Heart left ventricle (tissue), 13 donors: Measurements from ENCODE around the gene TNFRSF6B.

Source experiments
- CTCF ChIP-seq, 12 donors: fragments of 200-600 bp; sonication (generic) in 4 of 12; IDR thresholded peaks; one replicate each; pipeline versions ENCODE4 v1.5.0 to v1.8.0; 2018 to 2022; ENCODE audit warnings: antibody characterized with exemption in 12 of 12, mild to moderate bottlenecking in 5 of 12
- POLR2A ChIP-seq, 2 donors: fragments of 450-650 bp; IDR thresholded peaks; one replicate each; pipeline ENCODE4 v1.6.1; 2017; ENCODE audit warnings: antibody characterized with exemption in 2 of 2, mild to moderate bottlenecking in 2 of 2, moderate library complexity in 2 of 2
- donor health status: ischemic (EF 13 %, LVEDD 7.1; RV severe dilation, severe dysfunction).
- donor health status: DM: no; HTN: yes; CAD: no.
- donor health status: DM: no; HTN: no; CAD: no.
- donor health status: ischemic (EF 25% LVEDD 6.9; RV normal size, moderate dysfunction).
- donor health status: ischemic (EF 25% LVEDD 5.7; RV mildly dilated, moderate dysfunction).
- donor health status: ischemic (EF 35%, LVEDD 5.7; RV mildly dilated, moderate dysfunction).
- donor health status: nonischemic (EF 11% LVEDD 7.7; RV severe dilation, severe dysfunction).
- donor health status: DM: yes; HTN: yes; CAD: no.
- donor health status: PGD.
- donor health status: ischemic (EF 29% LVEDD 5.4; RV normal size, mild dysfunction).
- donor health status: nonischemic (EF 23%, LVEDD 6.1; RV moderate dilation, normal function).

GRCh38 chr20:63743210-63743970 is 46.9 kb downstream of the TNFRSF6B start:
- TF ChIP-seq CTCF (IDR thresholded peaks at IDR 0.05) = no peak
- TF ChIP-seq POLR2A (IDR thresholded peaks at IDR 0.05) = no peak
